ENCODE measurements around the gene CNGB1.

CNGB1 gene

DNA sequence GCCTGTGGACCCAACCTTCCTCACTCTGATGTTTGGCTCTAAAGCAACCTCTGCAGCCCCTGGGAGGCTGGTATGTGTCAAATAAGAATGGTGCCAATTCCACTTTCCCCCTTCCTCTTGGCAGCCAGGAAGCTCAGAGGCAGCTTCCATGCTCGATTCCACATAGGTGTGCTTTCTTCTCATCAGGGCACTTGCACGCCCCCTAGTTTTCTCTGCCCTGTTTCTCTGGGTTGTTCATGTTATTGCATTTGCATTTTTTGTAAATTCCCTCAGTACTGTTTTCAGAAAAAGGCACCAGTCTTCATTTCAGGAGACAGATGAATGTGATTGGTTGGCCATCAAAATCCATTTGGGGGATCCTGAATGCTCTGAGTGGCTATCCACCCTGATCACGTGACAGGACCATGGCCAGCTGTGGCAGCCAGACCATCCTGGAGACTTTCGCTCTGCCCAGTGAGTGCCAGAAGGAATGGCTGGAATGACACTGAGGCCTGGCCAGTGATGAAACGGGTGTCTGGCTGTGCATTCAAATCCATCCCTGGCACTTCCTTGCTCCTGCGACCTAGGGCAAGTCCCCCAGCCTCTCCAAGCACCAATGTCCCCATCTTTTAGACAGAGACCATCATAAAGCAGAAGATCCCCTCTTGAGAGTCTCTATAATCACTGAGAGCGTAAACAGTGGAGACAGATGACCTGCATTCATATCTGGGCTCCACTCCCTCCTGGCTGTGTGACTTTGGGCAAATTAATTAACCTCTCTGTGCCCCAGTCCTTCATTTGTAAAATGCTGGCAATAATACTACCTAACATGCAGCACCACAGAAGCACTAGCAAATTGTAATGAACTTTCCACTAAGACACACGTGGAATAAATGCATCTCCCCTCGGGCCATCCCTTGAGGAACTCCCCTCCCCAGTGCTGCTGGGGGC lies 56.4 kb downstream of the CNGB1 start:
- Histone ChIP-seq H3K9me2 (ENCODE audit: low read depth, low read length) (no peaks in the 10 kb centered on the region), H3F3A (ENCODE audit: insufficient read depth, low read length) (no peaks in the 10 kb centered on the region), H3K4me3 (ENCODE audit: low read depth, low read length, poor library complexity, severe bottlenecking) (no peak overlapping the region), H3K9me3 (ENCODE audit: low read length) (no peaks in the 10 kb centered on the region), H3K27ac (ENCODE audit: low read depth, low read length, poor library complexity, severe bottlenecking) (no peak overlapping the region), H4K20me1 (ENCODE audit: insufficient read depth, low read length) (no peaks in the 10 kb centered on the region), H3K27me3 (ENCODE audit: insufficient read depth, low read length) (no peaks in the 10 kb centered on the region), H3K36me3 (ENCODE audit: insufficient read depth, low read length) (no peaks in the 10 kb centered on the region), H3K4me1 (ENCODE audit: insufficient read depth, low read length, severe bottlenecking) (no peaks in the 10 kb centered on the region), H3K9ac (ENCODE audit: low read length) (no peak overlapping the region), H3K79me2 (ENCODE audit: insufficient read depth, low read length) (no peaks in the 10 kb centered on the region), H3K4me2 (ENCODE audit: low read length) (no peak overlapping the region), H2AFZ (ENCODE audit: low read length) (no peak overlapping the region)
- TF ChIP-seq EZH2 (IDR thresholded peaks at IDR 0.05; ENCODE audit: borderline replicate concordance, low read length): no peak

DNA sequence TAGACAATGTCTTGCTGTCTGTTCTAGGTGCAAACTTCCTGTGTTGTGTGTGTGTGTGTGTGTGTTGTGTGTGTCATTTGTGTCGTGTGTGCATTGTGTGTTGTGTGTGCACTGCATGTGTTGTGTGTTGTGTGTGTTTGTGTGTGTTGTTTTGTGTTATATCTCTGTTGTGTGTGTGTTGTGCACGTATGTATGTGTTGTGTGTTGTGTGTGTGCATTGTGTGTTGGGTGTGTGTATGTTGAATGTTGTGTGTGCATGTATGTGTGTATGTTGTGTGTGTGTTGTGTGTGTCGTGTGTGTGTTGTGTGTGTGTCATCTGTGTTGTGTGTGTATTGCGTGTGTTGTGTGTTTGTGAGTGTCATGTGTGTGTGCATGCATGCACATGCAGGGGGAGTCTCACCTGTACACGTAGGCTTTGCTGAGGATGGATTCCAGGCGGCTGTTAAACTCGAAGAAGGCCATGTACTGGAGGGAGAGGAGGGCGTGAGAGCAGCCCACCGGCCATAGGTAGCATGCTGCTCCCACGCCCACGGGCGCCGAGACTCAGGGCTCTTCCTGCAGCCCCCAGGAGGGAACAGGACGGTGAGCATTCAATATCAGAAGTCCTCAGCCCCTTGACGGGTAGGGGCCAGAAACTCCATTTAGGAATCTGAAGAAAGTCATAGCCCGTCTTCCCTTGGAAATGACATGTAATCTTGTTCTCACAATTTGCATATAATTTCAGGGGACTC lies 58.2 kb downstream of the CNGB1 start:
- no peaks in the 10 kb centered on the region for H3K9me3 ChIP-seq (ENCODE audit: low read length)
- H3K36me3 ChIP-seq (ENCODE audit: insufficient read depth, low read length): no peaks in the 10 kb centered on the region
- TF ChIP-seq, protein P1, sequence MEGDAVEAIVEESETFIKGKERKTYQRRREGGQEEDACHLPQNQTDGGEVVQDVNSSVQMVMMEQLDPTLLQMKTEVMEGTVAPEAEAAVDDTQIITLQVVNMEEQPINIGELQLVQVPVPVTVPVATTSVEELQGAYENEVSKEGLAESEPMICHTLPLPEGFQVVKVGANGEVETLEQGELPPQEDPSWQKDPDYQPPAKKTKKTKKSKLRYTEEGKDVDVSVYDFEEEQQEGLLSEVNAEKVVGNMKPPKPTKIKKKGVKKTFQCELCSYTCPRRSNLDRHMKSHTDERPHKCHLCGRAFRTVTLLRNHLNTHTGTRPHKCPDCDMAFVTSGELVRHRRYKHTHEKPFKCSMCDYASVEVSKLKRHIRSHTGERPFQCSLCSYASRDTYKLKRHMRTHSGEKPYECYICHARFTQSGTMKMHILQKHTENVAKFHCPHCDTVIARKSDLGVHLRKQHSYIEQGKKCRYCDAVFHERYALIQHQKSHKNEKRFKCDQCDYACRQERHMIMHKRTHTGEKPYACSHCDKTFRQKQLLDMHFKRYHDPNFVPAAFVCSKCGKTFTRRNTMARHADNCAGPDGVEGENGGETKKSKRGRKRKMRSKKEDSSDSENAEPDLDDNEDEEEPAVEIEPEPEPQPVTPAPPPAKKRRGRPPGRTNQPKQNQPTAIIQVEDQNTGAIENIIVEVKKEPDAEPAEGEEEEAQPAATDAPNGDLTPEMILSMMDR (IDR thresholded peaks at IDR 0.05; ENCODE audit: low read length): no peak
- no peak for TF ChIP-seq EZH2 (IDR thresholded peaks at IDR 0.05; ENCODE audit: borderline replicate concordance, low read length)
- H3K9me2 ChIP-seq (ENCODE audit: low read depth, low read length): no peaks in the 10 kb centered on the region
- no peak overlapping the region for H3K4me3 ChIP-seq (ENCODE audit: low read depth, low read length, poor library complexity, severe bottlenecking)
- no peak overlapping the region for H2AFZ ChIP-seq (ENCODE audit: low read length)
- H3K4me1 ChIP-seq (ENCODE audit: insufficient read depth, low read length, severe bottlenecking): no peaks in the 10 kb centered on the region
- no peak overlapping the region for H3K27ac ChIP-seq (ENCODE audit: low read depth, low read length, poor library complexity, severe bottlenecking)
- no peak overlapping the region for H3K9ac ChIP-seq (ENCODE audit: low read length)
- H3K27me3 ChIP-seq (ENCODE audit: insufficient read depth, low read length): no peaks in the 10 kb centered on the region
- no peaks in the 10 kb centered on the region for H3K79me2 ChIP-seq (ENCODE audit: insufficient read depth, low read length)
- H3K4me2 ChIP-seq (ENCODE audit: low read length): no peak overlapping the region
- no peaks in the 10 kb centered on the region for H4K20me1 ChIP-seq (ENCODE audit: insufficient read depth, low read length)
- no peaks in the 10 kb centered on the region for H3F3A ChIP-seq (ENCODE audit: insufficient read depth, low read length)

DNA sequence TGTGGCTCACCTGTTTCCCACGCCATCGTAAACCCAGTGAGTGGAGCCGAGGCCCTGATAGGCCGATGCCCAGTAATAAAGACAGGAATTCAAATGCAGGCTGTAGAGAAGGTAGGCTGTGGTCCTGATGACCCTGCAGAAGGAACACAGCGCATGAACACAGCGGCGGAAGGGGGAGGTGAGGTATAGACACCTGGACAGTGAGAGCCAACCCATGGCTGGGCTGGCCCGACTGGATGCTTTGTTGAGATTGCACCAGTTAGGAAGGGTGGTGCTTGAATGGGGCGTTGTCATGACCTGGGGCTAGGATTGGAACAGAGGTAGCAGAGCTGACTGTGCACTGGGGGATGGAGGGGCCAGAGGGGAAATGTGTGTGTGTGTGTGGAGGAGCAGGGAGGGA lies 59.2 kb downstream of the CNGB1 start:
- Histone ChIP-seq H3K9me3 (ENCODE audit: low read length) (no peaks in the 10 kb centered on the region), H3F3A (ENCODE audit: insufficient read depth, low read length) (no peaks in the 10 kb centered on the region), H3K36me3 (ENCODE audit: insufficient read depth, low read length) (no peaks in the 10 kb centered on the region), H3K4me1 (ENCODE audit: insufficient read depth, low read length, severe bottlenecking) (no peaks in the 10 kb centered on the region), H3K9me2 (ENCODE audit: low read depth, low read length) (no peaks in the 10 kb centered on the region), H3K4me3 (ENCODE audit: low read depth, low read length, poor library complexity, severe bottlenecking) (no peak overlapping the region), H3K79me2 (ENCODE audit: insufficient read depth, low read length) (no peaks in the 10 kb centered on the region), H3K4me2 (ENCODE audit: low read length) (no peak overlapping the region), H4K20me1 (ENCODE audit: insufficient read depth, low read length) (no peaks in the 10 kb centered on the region), H3K27ac (ENCODE audit: low read depth, low read length, poor library complexity, severe bottlenecking) (no peak overlapping the region), H3K27me3 (ENCODE audit: insufficient read depth, low read length) (no peaks in the 10 kb centered on the region), H3K9ac (ENCODE audit: low read length) (no peak overlapping the region), H2AFZ (ENCODE audit: low read length) (no peak overlapping the region)
- TF ChIP-seq, protein P1 (IDR thresholded peaks at IDR 0.05; ENCODE audit: low read length): no peak
- TF ChIP-seq EZH2 (IDR thresholded peaks at IDR 0.05; ENCODE audit: borderline replicate concordance, low read length): no peak

Data from OCI-LY1 (cell line).